ENCODE data around the gene TUBB2A.

GRCh38 chr6:3163248-3163594 is 5.9 kb upstream of the TUBB2A start:
- TF ChIP-seq CTCF (IDR thresholded peaks at IDR 0.05) (no peak), POLR2A (IDR thresholded peaks at IDR 0.05) (no peak)
